NOMO-1 (cell line): ENCODE measurements around the gene GRAP2.
"Not testable (repeated sequence)": the region's sequence is repeated elsewhere in the genome, so short reads cannot be mapped to it uniquely, and the experiment has no call there.

Experiments
- DNase-seq, 2 experiments: peaks; one replicate each; lab custom pipeline; 2025; ENCODE audit not compliant: unreplicated experiment in 2 of 2; lab: John Stamatoyannopoulos, UW

Gene GRAP2

GRCh38 chr22:39896313-39896996 lies 4.4 kb upstream of the GRAP2 start:
- DNase-seq = no peak

- peak in 1 of 2 experiments; percentile 9 for DNase-seq
Measured at GRCh38 chr22:39897841-39898240, 3.0 kb upstream of the GRAP2 start.

GRCh38 chr22:39898997-39899396 lies 1.9 kb upstream of the GRAP2 start:
- peak; percentile 87 to 96 for DNase-seq

GRCh38 chr22:39901565-39902146 lies 772 bp downstream of the GRAP2 start:
- no peak for DNase-seq

GRCh38 chr22:39904024-39904423 lies 3.1 kb downstream of the GRAP2 start:
- not testable (repeated sequence) for DNase-seq

GRCh38 chr22:39904862-39905261 lies 4.0 kb downstream of the GRAP2 start:
- DNase-seq = no peak

GRCh38 chr22:39905687-39906086 lies 4.8 kb downstream of the GRAP2 start:
- no peak for DNase-seq

- no peak for DNase-seq
Measured at GRCh38 chr22:39906207-39906606, 5.3 kb downstream of the GRAP2 start.

GRCh38 chr22:39907047-39907446 lies 6.2 kb downstream of the GRAP2 start:
- no peak for DNase-seq

- DNase-seq = no peak
Measured at GRCh38 chr22:39907605-39908097, 6.8 kb downstream of the GRAP2 start.

GRCh38 chr22:39908136-39908535 lies 7.3 kb downstream of the GRAP2 start:
- no peak for DNase-seq

- DNase-seq = no peak
Measured at GRCh38 chr22:39908737-39909136, 7.9 kb downstream of the GRAP2 start.

GRCh38 chr22:39910876-39911613 lies 10.2 kb downstream of the GRAP2 start:
- DNase-seq = no peak

- DNase-seq = no peak
Measured at GRCh38 chr22:39913321-39913720, 12.4 kb downstream of the GRAP2 start.

- DNase-seq = no peak
Measured at GRCh38 chr22:39913886-39914285, 13.0 kb downstream of the GRAP2 start.

- no peak for DNase-seq
Measured at GRCh38 chr22:39914584-39914983, 13.7 kb downstream of the GRAP2 start.

GRCh38 chr22:39915295-39915726 lies 14.4 kb downstream of the GRAP2 start:
- DNase-seq = no peak

GRCh38 chr22:39916496-39916895 lies 15.6 kb downstream of the GRAP2 start:
- no peak for DNase-seq

GRCh38 chr22:39917197-39917643 lies 16.3 kb downstream of the GRAP2 start:
- no peak for DNase-seq

- no peak for DNase-seq
Measured at GRCh38 chr22:39917776-39918495, 17.1 kb downstream of the GRAP2 start.

- DNase-seq = no peak
Measured at GRCh38 chr22:39920134-39920743, 19.4 kb downstream of the GRAP2 start.
